GM06990 (cell line): ENCODE results near the gene PIGQ.

Source experiments
- DNase-seq: peaks from one replicate; pipeline ENCODE4 v3.0.0-alpha.2; 2011; ENCODE audit not compliant: insufficient read length; ENCODE audit errors: extremely low read depth
- H3K27me3 ChIP-seq: replicated peaks from 2 replicates; pipeline ENCODE4 v1.6.0; 2011; ENCODE audit warnings: low read length; ENCODE audit not compliant: control insufficient read depth, insufficient read depth
- H3K36me3 ChIP-seq: 2 replicates; pipeline ENCODE4 v1.5.1; 2011; ENCODE audit warnings: low read length; ENCODE audit not compliant: control insufficient read depth, insufficient read depth
- H3K4me3 ChIP-seq: replicated peaks from 2 replicates; pipeline ENCODE4 v1.5.1; 2011; ENCODE audit warnings: low read depth, mild to moderate bottlenecking, control low read depth, low read length
- TF ChIP-seq, protein P1 (sequence below): IDR thresholded peaks from 2 replicates; pipeline ENCODE4 v1.5.1; 2011; ENCODE audit warnings: low read length, control low read depth, mild to moderate bottlenecking, inconsistent platforms; ENCODE audit not compliant: insufficient read depth, poor library complexity, severe bottlenecking

PIGQ gene

DNA sequence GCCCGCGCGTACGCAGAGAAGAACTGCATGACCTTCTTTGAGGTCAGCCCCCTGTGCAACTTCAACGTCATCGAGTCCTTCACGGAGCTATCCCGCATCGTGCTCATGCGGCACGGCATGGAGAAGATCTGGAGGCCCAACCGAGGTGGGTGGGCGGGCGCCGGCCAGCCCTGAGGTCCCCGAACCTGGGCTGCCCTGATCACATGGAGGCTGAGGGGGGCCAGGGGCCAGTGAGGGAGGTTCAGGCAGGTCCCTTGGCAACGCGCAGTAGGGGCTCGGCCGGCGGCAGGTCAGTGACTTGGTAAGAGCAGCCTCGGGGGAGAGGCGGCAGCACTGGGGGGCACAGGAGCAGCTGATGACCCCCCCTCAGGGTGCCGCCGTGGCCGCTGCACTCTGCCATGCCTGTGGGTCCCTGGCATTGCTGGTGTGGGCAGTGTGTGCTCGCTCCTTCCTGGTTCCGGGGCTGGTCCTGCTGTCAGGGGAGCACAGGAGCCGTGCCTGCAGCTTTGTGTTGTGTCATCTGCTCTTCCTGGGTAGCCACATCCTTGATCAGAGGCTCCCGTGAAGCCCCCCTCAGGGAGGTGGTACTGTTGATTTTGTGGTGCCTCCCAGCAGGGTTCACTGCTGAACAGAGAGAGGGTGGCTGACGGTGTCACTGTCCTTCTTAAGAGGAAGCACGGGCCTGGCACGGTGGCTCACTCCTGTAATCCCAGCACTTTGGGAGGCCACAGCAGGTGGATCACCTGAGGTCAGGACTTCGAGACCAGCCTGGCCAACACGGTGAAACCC lies 56.4 kb downstream of the PIGQ start:
- Histone ChIP-seq H3K36me3 (no peaks in the 10 kb centered on the region; the same call in 1 of the 2 replicates), H3K27me3 (no peaks in the 10 kb centered on the region), H3K4me3 (no peak overlapping the region)
- no peak for DNase-seq
- TF ChIP-seq, protein P1, sequence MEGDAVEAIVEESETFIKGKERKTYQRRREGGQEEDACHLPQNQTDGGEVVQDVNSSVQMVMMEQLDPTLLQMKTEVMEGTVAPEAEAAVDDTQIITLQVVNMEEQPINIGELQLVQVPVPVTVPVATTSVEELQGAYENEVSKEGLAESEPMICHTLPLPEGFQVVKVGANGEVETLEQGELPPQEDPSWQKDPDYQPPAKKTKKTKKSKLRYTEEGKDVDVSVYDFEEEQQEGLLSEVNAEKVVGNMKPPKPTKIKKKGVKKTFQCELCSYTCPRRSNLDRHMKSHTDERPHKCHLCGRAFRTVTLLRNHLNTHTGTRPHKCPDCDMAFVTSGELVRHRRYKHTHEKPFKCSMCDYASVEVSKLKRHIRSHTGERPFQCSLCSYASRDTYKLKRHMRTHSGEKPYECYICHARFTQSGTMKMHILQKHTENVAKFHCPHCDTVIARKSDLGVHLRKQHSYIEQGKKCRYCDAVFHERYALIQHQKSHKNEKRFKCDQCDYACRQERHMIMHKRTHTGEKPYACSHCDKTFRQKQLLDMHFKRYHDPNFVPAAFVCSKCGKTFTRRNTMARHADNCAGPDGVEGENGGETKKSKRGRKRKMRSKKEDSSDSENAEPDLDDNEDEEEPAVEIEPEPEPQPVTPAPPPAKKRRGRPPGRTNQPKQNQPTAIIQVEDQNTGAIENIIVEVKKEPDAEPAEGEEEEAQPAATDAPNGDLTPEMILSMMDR: no peak

DNA sequence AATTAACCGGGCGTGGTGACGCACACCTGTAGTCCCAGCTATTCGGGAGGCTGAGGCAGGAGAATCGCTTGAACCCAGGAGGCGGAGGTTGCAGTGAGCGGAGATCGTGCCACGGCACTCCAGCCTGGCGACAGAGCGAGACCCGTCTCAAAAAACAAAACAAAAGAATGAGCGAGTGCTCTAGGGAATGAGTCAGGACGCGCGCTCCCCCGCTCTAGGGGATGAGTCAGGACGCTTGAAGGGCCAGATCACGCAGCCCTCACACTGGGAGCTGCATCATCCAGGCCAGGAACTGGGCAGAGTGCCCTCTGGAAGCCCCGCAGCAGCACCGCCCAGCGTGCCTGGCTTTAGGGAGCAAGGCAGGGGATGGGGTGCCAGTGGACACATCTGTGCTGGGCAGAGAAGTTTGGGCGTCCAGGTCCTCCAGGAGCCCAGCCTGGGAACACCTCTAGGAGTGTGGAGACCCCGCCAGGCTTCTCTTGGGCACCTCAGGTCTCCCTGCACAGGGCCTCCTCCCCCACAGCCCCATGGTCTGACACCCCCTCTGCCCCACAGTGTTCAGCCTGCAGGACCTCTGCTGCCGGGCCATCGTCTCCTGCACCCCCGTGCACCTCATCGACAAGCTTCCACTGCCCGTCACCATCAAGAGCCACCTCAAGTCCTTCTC lies 57.2 kb downstream of the PIGQ start:
- no peaks in the 10 kb centered on the region; the same call in 1 of the 2 replicates for H3K36me3 ChIP-seq
- TF ChIP-seq, protein P1: no peak
- no peaks in the 10 kb centered on the region for H3K27me3 ChIP-seq
- H3K4me3 ChIP-seq: no peak overlapping the region
- no peak for DNase-seq

DNA sequence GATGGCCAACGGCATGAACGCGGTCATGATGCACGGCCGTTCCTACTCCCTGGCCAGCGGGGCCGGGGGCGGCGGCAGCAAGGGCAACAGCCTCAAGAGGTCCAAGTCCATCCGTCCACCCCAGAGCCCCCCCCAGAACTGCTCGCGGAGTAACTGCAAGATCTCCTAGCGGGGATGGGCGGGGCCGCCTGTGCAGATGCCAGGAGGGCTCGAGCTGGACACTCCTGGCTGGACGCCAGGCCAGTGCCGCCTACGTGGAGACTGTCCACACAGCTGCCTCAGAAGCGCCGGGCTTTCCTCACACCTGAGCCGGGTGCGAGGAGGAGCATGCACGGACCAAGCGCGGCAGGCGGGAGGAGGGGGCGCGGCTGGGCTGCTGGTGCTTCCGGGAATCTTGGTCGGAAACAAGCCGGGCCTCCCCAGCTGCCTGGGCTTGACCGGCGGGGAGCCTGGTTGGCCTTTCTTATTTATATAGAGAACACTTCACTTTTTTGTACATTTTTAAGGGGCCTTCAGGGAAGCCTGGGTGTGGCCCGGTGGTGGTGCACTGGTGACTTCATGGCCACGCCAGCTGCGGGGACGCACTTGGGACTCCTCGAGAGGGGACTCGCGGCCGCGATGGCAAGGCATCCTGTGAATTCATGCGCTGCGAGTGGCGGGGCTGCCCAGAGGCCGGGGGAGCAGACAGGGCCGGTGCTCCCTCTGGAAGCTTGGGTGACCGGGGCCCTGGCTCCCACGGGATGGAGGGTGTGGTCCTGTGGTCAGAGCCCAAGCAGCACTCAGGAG lies 57.9 kb downstream of the PIGQ start:
- Histone ChIP-seq H3K36me3 (no peaks in the 10 kb centered on the region; the same call in 1 of the 2 replicates), H3K27me3 (no peaks in the 10 kb centered on the region), H3K4me3 (no peak overlapping the region)
- TF ChIP-seq, protein P1: no peak
- DNase-seq: no peak

DNA sequence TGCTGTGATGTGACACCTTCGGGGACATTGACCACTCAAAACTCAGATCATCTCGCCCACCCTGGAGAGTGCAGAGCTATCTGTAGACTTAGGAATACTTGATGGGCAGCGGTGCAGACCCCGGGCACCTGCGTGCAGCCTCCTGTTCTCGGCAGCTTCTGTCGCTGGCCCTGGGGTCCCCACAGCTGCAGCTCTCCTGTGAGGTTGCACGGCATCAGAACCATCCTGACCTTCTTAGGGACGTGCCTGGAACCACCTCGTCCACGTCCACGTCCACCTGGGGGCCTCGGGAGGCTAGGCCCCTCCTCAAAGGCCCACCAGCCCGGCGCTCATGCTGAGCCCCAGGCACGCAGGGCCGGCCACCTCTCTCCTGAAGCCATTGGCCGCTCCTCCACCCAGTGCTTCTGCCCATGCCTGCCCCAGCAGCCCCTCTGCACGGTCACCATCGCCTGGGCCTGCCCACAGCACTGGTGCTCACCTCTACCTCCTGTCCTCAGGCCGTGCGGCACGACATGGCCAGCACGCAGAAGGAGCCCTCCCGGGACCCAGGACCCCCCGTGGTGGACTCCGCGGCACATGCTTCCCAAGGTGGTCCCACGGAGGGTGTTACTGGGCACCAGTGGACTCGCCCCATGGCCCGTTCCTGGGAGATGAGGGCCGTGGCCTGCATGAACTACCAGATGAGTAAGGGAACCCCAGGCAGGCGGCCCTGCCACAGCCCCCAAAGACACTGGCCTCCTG lies 58.7 kb downstream of the PIGQ start:
- H3K36me3 ChIP-seq: no peaks in the 10 kb centered on the region; the same call in 1 of the 2 replicates
- TF ChIP-seq, protein P1: no peak
- H3K27me3 ChIP-seq: no peaks in the 10 kb centered on the region
- H3K4me3 ChIP-seq: no peak overlapping the region
- no peak for DNase-seq

DNA sequence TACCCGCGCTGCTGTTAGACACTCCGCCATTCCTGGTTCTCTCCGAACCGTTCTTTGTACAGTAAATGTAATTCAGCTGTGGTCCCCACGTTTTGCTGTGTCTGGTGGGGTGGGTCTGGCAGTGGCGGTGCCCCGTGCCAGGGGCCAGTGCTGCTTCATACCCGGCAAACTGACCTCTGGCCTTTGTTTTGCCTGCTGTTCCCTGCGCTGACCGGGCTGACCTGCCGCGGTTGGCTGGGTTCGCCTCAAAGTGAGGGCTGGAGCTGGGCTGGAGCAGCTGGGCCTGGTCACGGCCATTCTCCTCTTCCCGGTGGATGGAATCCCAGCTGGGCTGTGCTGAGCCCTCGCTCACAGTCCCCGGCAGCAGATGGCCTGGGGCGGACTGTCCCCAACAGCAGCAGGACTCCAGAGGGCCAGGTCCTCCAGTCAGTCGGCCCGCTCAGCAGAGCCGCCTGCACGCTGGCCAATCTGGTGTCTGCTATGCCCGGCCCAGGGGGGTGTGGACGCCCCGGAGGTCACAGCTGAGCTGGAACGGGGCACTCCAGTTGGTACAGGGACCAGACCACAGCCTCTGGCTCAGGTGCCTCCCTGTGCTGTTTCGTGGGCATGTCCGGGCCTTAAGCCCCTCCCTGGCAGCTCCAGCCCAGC lies 59.5 kb downstream of the PIGQ start:
- Histone ChIP-seq H3K27me3 (no peaks in the 10 kb centered on the region), H3K36me3 (peaks cover 2% of the 10 kb centered on the region; the same call in 1 of the 2 replicates), H3K4me3 (no peak overlapping the region)
- TF ChIP-seq, protein P1: no peak
- no peak for DNase-seq
